22Rv1 (cell line): ENCODE data around the gene INTS1.

ENCODE experiments used
- H3K27ac ChIP-seq: fragments of 450-650 bp; 2 replicates; pipeline ENCODE4 v1.5.1; 2017
- CTCF ChIP-seq: fragments of 450-650 bp; IDR thresholded peaks from 2 replicates; pipeline ENCODE4 v1.5.1; 2017; ENCODE audit warnings: mild to moderate bottlenecking
- ZFX ChIP-seq: fragments of 450-650 bp; IDR thresholded peaks from 2 replicates; pipeline ENCODE4 v1.6.1; 2017; ENCODE audit warnings: antibody characterized with exemption, borderline replicate concordance

The INTS1 gene

GRCh38 chr7:1461646-1462375 lies 42.4 kb downstream of the INTS1 start:
- TF ChIP-seq ZFX (no peak), CTCF (no peak)
- peak overlapping the region; percentile 54 for H3K27ac ChIP-seq

GRCh38 chr7:1460821-1461645 lies 43.2 kb downstream of the INTS1 start:
- no peak for TF ChIP-seq CTCF
- TF ChIP-seq ZFX, result no peak
- H3K27ac ChIP-seq, result peak overlapping the region; percentile 54

- H3K27ac ChIP-seq, result peak overlapping the region; percentile 54
- no peak for TF ChIP-seq ZFX
- TF ChIP-seq CTCF, result no peak
Observed at GRCh38 chr7:1459920-1460820, 44.0 kb downstream of the INTS1 start.

- peak overlapping the region; percentile 74 for H3K27ac ChIP-seq
- TF ChIP-seq ZFX, result no peak
- no peak for TF ChIP-seq CTCF
Observed at GRCh38 chr7:1459512-1459892, 44.7 kb downstream of the INTS1 start.

GRCh38 chr7:1458683-1459511 lies 45.3 kb downstream of the INTS1 start, which contains the start of gene MICALL2:
Gene MICALL2, minus strand, starts transcription at chr7:1459470. Its CDS starts 144 bp downstream, at chr7:1459326.
- TF ChIP-seq ZFX, result no peak
- TF ChIP-seq CTCF, result no peak
- peak within 1 kb of the TSS; percentile 74 for H3K27ac ChIP-seq

GRCh38 chr7:1457949-1458682 lies 46.1 kb downstream of the INTS1 start:
- H3K27ac ChIP-seq, result peak overlapping the region; percentile 74
- TF ChIP-seq ZFX (no peak), CTCF (no peak)
